ENCODE results near the gene GYG1.

DNA sequence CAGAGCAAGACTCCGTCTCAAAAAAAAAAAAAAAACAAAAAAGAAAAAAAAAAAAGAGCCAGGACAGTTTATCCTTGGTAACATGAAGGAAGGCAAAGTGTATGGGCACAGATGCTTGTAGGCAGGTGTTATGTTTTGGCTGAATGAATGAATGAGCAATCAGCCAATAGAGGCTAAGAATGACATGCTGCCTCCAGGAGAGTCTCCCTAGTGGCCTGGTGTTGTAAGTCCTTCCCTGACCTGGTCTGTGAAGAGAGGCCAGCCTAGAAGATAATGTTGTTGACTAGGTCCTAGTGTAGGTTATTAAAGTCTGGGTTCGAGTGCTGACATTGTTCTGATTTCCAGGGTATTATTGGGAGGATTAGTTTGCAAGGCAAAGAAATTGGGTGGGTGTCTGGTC is 24.9 kb downstream of the GYG1 start:
- TF ChIP-seq POLR2A (IDR thresholded peaks at IDR 0.05) (no peak), CTCF (IDR thresholded peaks at IDR 0.05) (no peak)

All from lower leg skin (tissue), 3 donors.